Liver (tissue), 3 donors: ENCODE results near the gene STH.

Source experiments
- FOXA1 ChIP-seq: IDR thresholded peaks from 2 replicates; pipeline ENCODE4 v1.6.1; 2016; ENCODE audit warnings: antibody characterized with exemption
- GABPA ChIP-seq, 2 donors: IDR thresholded peaks in 1 of 2; conservative IDR thresholded peaks in 1 of 2; 2 replicates each; pipeline ENCODE4 v1.6.1; 2016; ENCODE audit warnings: antibody characterized with exemption in 2 of 2, mild to moderate bottlenecking in 1 of 2, moderate library complexity in 1 of 2
- HNF4G ChIP-seq: IDR thresholded peaks from 2 replicates; pipeline ENCODE4 v1.6.1; 2016; ENCODE audit warnings: antibody characterized with exemption
- JUND ChIP-seq, 2 donors: IDR thresholded peaks; 2 replicates each; pipeline ENCODE4 v1.6.1; 2016; ENCODE audit warnings: antibody characterized with exemption in 2 of 2
- NR2F2 ChIP-seq: IDR thresholded peaks from 2 replicates; pipeline ENCODE4 v1.6.1; 2016; ENCODE audit warnings: antibody characterized with exemption
- RAD21 ChIP-seq, 2 donors: IDR thresholded peaks; 2 replicates each; pipeline ENCODE4 v1.6.1; 2016; ENCODE audit warnings: antibody characterized with exemption in 2 of 2, mild to moderate bottlenecking in 2 of 2
- RXRA ChIP-seq, 2 donors: IDR thresholded peaks; 2 replicates each; pipeline ENCODE4 v1.6.1; 2017 to 2018; ENCODE audit warnings: antibody characterized with exemption in 2 of 2, mild to moderate bottlenecking in 1 of 2
- SP1 ChIP-seq: IDR thresholded peaks from 2 replicates; pipeline ENCODE4 v1.6.1; 2018; ENCODE audit warnings: antibody characterized with exemption, mild to moderate bottlenecking
- TAF1 ChIP-seq: conservative IDR thresholded peaks from 2 replicates; pipeline ENCODE4 v1.6.1; 2016; ENCODE audit warnings: antibody characterized with exemption, mild to moderate bottlenecking
- YY1 ChIP-seq: IDR thresholded peaks from 2 replicates; pipeline ENCODE4 v1.6.1; 2016; ENCODE audit warnings: antibody characterized with exemption, mild to moderate bottlenecking
- TF ChIP-seq, protein P1 (sequence below): fragments of 150-350 bp; IDR thresholded peaks from 2 replicates; pipeline ENCODE4 v1.5.1; 2017; ENCODE audit warnings: improper control_type of control experiment, low read depth, low read length; ENCODE audit not compliant: missing input control
- TF ChIP-seq, protein P2 (sequence below): IDR thresholded peaks from 2 replicates; pipeline ENCODE4 v1.6.1; 2016; ENCODE audit warnings: antibody characterized with exemption, mild to moderate bottlenecking
- TF ChIP-seq, protein P3 (sequence below): IDR thresholded peaks from 2 replicates; pipeline ENCODE4 v1.6.1; 2016; ENCODE audit warnings: antibody characterized with exemption
- TF ChIP-seq, protein P4 (sequence below): IDR thresholded peaks from 2 replicates; pipeline ENCODE4 v1.6.1; 2016; ENCODE audit warnings: antibody characterized with exemption
- donor health status: healthy.
- donor health status: healthy.

DNA sequence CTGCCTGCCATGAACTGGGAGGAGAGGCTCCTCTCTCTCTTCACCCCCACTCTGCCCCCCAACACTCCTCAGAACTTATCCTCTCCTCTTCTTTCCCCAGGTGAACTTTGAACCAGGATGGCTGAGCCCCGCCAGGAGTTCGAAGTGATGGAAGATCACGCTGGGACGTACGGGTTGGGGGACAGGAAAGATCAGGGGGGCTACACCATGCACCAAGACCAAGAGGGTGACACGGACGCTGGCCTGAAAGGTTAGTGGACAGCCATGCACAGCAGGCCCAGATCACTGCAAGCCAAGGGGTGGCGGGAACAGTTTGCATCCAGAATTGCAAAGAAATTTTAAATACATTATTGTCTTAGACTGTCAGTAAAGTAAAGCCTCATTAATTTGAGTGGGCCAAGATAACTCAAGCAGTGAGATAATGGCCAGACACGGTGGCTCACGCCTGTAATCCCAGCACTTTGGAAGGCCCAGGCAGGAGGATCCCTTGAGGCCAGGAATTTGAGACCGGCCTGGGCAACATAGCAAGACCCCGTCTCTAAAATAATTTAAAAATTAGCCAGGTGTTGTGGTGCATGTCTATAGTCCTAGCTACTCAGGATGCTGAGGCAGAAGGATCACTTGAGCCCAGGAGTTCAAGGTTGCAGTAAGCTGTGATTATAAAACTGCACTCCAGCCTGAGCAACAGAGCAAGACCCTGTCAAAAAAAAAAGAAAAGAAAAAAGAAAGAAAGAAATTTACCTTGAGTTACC lies 36.7 kb upstream of the STH start:
- no peak for TF ChIP-seq YY1
- TF ChIP-seq, protein P1, sequence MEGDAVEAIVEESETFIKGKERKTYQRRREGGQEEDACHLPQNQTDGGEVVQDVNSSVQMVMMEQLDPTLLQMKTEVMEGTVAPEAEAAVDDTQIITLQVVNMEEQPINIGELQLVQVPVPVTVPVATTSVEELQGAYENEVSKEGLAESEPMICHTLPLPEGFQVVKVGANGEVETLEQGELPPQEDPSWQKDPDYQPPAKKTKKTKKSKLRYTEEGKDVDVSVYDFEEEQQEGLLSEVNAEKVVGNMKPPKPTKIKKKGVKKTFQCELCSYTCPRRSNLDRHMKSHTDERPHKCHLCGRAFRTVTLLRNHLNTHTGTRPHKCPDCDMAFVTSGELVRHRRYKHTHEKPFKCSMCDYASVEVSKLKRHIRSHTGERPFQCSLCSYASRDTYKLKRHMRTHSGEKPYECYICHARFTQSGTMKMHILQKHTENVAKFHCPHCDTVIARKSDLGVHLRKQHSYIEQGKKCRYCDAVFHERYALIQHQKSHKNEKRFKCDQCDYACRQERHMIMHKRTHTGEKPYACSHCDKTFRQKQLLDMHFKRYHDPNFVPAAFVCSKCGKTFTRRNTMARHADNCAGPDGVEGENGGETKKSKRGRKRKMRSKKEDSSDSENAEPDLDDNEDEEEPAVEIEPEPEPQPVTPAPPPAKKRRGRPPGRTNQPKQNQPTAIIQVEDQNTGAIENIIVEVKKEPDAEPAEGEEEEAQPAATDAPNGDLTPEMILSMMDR, result no peak
- no peak for TF ChIP-seq HNF4G
- no peak for TF ChIP-seq TAF1
- TF ChIP-seq, protein P2, sequence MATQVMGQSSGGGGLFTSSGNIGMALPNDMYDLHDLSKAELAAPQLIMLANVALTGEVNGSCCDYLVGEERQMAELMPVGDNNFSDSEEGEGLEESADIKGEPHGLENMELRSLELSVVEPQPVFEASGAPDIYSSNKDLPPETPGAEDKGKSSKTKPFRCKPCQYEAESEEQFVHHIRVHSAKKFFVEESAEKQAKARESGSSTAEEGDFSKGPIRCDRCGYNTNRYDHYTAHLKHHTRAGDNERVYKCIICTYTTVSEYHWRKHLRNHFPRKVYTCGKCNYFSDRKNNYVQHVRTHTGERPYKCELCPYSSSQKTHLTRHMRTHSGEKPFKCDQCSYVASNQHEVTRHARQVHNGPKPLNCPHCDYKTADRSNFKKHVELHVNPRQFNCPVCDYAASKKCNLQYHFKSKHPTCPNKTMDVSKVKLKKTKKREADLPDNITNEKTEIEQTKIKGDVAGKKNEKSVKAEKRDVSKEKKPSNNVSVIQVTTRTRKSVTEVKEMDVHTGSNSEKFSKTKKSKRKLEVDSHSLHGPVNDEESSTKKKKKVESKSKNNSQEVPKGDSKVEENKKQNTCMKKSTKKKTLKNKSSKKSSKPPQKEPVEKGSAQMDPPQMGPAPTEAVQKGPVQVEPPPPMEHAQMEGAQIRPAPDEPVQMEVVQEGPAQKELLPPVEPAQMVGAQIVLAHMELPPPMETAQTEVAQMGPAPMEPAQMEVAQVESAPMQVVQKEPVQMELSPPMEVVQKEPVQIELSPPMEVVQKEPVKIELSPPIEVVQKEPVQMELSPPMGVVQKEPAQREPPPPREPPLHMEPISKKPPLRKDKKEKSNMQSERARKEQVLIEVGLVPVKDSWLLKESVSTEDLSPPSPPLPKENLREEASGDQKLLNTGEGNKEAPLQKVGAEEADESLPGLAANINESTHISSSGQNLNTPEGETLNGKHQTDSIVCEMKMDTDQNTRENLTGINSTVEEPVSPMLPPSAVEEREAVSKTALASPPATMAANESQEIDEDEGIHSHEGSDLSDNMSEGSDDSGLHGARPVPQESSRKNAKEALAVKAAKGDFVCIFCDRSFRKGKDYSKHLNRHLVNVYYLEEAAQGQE, result no peak
- no peak for TF ChIP-seq RXRA (IDR thresholded peaks at IDR 0.05)
- TF ChIP-seq, protein P3, sequence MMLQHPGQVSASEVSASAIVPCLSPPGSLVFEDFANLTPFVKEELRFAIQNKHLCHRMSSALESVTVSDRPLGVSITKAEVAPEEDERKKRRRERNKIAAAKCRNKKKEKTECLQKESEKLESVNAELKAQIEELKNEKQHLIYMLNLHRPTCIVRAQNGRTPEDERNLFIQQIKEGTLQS, result no peak
- TF ChIP-seq SP1, result no peak
- TF ChIP-seq RAD21 (IDR thresholded peaks at IDR 0.05), result no peak
- TF ChIP-seq, protein P4, sequence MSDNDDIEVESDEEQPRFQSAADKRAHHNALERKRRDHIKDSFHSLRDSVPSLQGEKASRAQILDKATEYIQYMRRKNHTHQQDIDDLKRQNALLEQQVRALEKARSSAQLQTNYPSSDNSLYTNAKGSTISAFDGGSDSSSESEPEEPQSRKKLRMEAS, result no peak
- no peak for TF ChIP-seq FOXA1
- TF ChIP-seq JUND (IDR thresholded peaks at IDR 0.05), result no peak
- no peak for TF ChIP-seq GABPA (IDR thresholded peaks at IDR 0.05 in 1 of 2, conservative IDR thresholded peaks at IDR 0.05 in 1 of 2)
- TF ChIP-seq NR2F2, result no peak
